ENCODE data around the gene PMVK. TPM values are rescaled to one million over a fixed set of nuclear protein-coding genes. Genes with fewer than 3 reads are reported as not detected.
A peak's percentile ranks its signal among the peaks of the same experiment; 100 is the strongest.

PMVK gene
- total RNA-seq, 2 donors from 2014 or later, result 9.7 to 13.8 TPM

DNA sequence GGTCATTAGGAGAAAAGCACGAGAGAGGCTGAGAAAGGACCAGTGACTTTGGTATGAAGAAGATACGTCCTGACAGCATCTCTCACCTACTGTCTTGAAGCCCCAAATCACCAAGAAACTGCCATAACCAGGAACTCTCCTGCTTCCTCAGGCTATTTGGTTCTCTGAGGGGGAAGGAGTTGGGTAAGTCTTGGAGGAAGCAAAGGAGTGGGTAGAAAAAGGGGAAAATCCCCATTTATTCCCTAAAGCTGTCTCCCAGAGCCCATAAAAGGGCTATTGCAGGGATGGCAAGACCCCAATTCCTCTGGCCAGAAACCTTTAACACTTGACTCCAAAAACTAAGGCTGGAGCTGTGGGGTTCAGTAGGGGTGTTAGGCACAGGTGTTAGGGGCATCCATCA lies 21.5 kb upstream of the PMVK start:
- Histone ChIP-seq H3K36me3 (peaks cover 11% of the 10 kb centered on the region), H3K4me3 (no peak overlapping the region), H3K4me1 (ENCODE audit: control insufficient read depth in 1 of 2, low read depth in 2 of 2) (peaks cover 39 to 57% of the 10 kb centered on the region in 2 donors), H3K9me3 (no peaks in the 10 kb centered on the region), H3K27ac (no peak overlapping the region), H3K27me3 (replicated peaks; ENCODE audit: insufficient read depth) (no peaks in the 10 kb centered on the region)
- DNase-seq (ENCODE audit: low spot score) (no peak), ATAC-seq (ENCODE audit: insufficient number of reproducible peaks, low FRiP score, low read depth) (no peak)
- TF ChIP-seq, protein P1, sequence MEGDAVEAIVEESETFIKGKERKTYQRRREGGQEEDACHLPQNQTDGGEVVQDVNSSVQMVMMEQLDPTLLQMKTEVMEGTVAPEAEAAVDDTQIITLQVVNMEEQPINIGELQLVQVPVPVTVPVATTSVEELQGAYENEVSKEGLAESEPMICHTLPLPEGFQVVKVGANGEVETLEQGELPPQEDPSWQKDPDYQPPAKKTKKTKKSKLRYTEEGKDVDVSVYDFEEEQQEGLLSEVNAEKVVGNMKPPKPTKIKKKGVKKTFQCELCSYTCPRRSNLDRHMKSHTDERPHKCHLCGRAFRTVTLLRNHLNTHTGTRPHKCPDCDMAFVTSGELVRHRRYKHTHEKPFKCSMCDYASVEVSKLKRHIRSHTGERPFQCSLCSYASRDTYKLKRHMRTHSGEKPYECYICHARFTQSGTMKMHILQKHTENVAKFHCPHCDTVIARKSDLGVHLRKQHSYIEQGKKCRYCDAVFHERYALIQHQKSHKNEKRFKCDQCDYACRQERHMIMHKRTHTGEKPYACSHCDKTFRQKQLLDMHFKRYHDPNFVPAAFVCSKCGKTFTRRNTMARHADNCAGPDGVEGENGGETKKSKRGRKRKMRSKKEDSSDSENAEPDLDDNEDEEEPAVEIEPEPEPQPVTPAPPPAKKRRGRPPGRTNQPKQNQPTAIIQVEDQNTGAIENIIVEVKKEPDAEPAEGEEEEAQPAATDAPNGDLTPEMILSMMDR (IDR thresholded peaks at IDR 0.05), result no peak

DNA sequence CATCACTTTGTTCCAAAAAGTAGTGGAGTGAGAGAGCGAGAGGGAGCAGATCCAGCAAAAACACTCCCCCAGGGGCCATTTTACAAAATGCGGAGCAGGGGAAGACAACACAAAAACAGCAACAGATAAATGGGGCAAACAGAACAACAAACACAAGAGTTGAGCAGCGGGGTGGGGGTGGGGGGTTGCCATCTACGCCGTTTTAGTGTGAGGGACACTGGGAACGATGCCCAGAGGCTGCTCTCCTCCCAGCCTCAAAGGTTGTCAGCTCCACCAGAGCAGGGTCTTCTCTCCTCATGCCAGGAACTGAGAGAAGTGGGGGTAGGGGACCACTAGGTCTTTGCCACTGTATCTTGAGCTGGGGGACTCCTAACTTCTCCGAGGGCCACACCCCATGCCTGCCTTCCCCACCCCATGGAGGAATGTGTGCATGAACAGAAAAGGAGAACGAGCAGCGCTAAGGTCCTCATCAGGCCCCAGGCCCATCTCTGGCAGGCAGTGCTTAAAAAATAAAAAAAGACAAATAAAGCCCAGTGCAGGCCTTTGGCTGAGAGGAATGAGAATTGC lies 20.7 kb upstream of the PMVK start:
- DNase-seq (ENCODE audit: low spot score) (no peak), ATAC-seq (ENCODE audit: insufficient number of reproducible peaks, low FRiP score, low read depth) (no peak)
- Histone ChIP-seq H3K36me3 (peaks cover 11% of the 10 kb centered on the region), H3K9me3 (no peaks in the 10 kb centered on the region), H3K27ac (peak overlapping the region; percentile 81 to 85), H3K27me3 (replicated peaks; ENCODE audit: insufficient read depth) (no peaks in the 10 kb centered on the region), H3K4me1 (ENCODE audit: control insufficient read depth in 1 of 2, low read depth in 2 of 2) (peaks cover 38 to 56% of the 10 kb centered on the region in 2 donors), H3K4me3 (no peak overlapping the region)
- TF ChIP-seq, protein P1 (IDR thresholded peaks at IDR 0.05), result no peak

DNA sequence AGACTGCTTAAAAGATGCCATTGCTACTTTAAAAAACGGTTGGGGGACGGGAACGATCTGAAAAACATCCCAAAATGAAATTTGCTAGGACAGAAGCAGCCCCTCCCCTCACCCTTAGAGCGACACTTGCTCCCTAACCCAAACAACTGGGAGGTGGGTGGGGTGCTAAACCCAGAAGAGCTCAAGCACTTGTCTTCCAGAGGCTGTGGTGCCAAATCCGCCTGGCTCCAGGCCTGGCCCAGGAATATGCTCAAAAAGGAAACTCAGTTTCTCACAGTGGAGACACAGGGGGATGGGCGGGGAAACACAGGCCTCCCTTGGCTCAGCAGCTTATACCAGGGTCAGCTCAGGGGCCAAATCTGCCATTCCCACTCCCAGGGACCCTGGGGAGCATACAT lies 20.0 kb upstream of the PMVK start:
- no peak for DNase-seq (ENCODE audit: low spot score)
- H3K4me1 ChIP-seq (ENCODE audit: control insufficient read depth in 1 of 2, low read depth in 2 of 2), result peaks cover 38 to 61% of the 10 kb centered on the region in 2 donors

DNA sequence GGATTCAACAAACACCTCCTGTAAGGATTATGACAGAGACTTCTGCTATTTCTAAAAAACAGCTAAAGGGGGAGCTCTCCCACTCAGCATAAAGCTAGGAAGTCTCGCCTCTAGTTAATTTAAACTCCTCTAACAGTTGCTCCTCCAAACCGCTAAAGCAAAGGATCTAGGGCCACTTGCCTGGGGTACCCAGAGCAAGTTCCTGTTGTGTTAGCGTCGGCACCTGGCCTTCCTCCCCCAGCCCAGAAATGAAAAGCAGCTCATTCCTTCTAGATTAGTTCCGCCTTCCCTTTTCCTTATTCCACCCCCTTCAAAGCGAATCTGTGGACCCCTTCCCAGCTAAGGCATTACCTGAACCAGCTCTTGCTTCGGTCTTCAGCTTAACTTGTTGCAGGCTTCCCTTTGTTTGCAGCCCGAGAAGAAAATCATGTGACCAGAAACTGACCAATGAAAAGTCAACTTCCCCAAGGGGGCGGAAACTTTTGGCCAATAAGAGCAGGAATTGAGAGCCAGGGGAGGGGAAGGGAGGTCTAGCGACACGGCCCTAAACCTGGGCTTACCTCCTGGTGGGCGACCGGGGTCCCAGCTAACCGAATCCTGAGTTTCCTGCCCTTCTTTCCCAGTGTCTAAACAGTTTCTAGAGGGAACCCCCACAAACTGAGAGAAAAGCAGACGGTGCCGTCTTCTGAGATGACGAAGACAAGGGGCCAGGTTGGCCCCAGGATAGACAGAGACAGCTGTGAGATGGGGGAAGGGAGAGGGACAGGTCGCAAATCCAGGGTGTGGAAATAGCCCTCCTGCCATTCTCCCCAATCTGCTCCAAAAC lies 19.4 kb upstream of the PMVK start, which contains the start of gene PBXIP1:
TSS of gene PBXIP1 (minus strand) at position 382 of the 826 bp plus-strand sequence. CDS start 2,378 bp downstream, outside the sequence.
- DNase-seq (ENCODE audit: low spot score), result peak; percentile 40
- H3K36me3 ChIP-seq, result peaks cover 12% of the 10 kb centered on the region
- peaks cover 38 to 60% of the 10 kb centered on the region in 2 donors for H3K4me1 ChIP-seq (ENCODE audit: control insufficient read depth in 1 of 2, low read depth in 2 of 2)
- H3K4me3 ChIP-seq, result peak within 1 kb of the TSS; percentile 77
- peak within 1 kb of the TSS; percentile 81 to 85 for H3K27ac ChIP-seq
- no peaks in the 10 kb centered on the region for H3K9me3 ChIP-seq
- H3K27me3 ChIP-seq (replicated peaks; ENCODE audit: insufficient read depth), result no peaks in the 10 kb centered on the region
- peak; percentile 64 for ATAC-seq (ENCODE audit: insufficient number of reproducible peaks, low FRiP score, low read depth)
- TF ChIP-seq, protein P1 (IDR thresholded peaks at IDR 0.05), result no peak

More for the DNA sequence above, 20.0 kb upstream of the PMVK start:
- Histone ChIP-seq H3K36me3 (peaks cover 11% of the 10 kb centered on the region), H3K27me3 (replicated peaks; ENCODE audit: insufficient read depth) (no peaks in the 10 kb centered on the region), H3K9me3 (no peaks in the 10 kb centered on the region), H3K27ac (peak overlapping the region; percentile 81 to 85), H3K4me3 (peak overlapping the region; percentile 77)
- ATAC-seq (ENCODE audit: insufficient number of reproducible peaks, low FRiP score, low read depth), result no peak
- TF ChIP-seq, protein P1 (IDR thresholded peaks at IDR 0.05), result no peak

DNA sequence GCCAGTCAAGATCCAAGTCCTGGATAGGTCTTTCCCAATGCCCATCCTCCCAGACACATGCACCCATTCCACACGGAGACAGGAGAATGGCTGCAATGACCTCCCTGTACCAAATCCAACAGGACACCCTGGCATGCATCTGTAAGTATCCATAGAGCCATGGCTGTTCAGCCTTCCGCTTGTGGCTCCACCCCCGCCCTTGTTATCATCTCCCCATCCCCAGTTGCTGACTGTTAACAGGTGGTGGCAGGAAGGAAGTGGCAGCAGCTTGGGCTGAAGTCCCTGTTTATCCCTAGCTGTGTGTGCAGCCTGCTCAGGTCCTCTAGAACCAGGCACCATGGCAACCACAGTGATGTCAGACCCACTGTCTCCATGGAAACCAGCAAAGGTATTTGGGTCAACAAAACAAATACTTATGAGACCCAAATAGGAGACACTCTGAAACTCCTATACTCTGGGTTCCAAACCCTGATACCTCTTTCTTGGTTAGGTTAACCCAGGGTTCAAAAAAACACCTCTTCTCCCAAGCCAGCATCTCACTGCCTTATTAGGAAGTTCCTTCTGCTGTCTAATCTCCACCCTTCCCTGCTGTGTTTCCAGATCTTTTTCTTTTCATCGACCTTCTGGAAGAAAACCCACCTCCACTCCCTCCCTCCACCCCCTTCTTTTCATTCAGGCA lies 18.7 kb upstream of the PMVK start:
- peaks cover 32 to 52% of the 10 kb centered on the region in 2 donors for H3K4me1 ChIP-seq (ENCODE audit: control insufficient read depth in 1 of 2, low read depth in 2 of 2)
- peaks cover 18% of the 10 kb centered on the region for H3K36me3 ChIP-seq
- ATAC-seq (ENCODE audit: insufficient number of reproducible peaks, low FRiP score, low read depth), result peak; percentile 22
- H3K4me3 ChIP-seq, result peak overlapping the region; percentile 77
- TF ChIP-seq, protein P1 (IDR thresholded peaks at IDR 0.05), result no peak
- DNase-seq (ENCODE audit: low spot score), result peak; percentile 35
- H3K27ac ChIP-seq, result peak overlapping the region; percentile 81 to 85
- H3K9me3 ChIP-seq, result no peaks in the 10 kb centered on the region
- H3K27me3 ChIP-seq (replicated peaks; ENCODE audit: insufficient read depth), result no peaks in the 10 kb centered on the region
